Measurements from ENCODE around the gene RFX4. TPM values are rescaled to one million over a fixed set of nuclear protein-coding genes. Genes with fewer than 3 reads are reported as not detected.

The RFX4 gene
- total RNA-seq (under 1 TPM in 2 of 10 donors, not detected in 8; 0.11 TPM), polyA plus RNA-seq (under 1 TPM in 1 of 2 donors, not detected in 1; 0.01 TPM)
- long read RNA-seq, donor 1, result 0 reads
- long read RNA-seq, donor 2, result 0 reads
- long read RNA-seq, donor 3, result 0 reads

- no peaks in the 10 kb centered on the region for H3K9me3 ChIP-seq
- H3K27ac ChIP-seq, result no peak within 1 kb of the TSS
- peaks cover 24 to 100% (median 100%) of the 10 kb centered on the region in 7 donors for H3K27me3 ChIP-seq
- intact Hi-C loops (cut with DNase I), result loop anchor here in 1 of 10 donors (5.0 kb wide), 1 partner anchor 1740 kb away; no protein-coding TSS in a partner anchor
- H3K4me3 ChIP-seq, result peak within 1 kb of the TSS in 9 of 10 donors; percentile 16 to 50 (median 45)
- DNase-seq (no peak), ATAC-seq (no peak)
- no peak for TF ChIP-seq CTCF (IDR thresholded peaks at IDR 0.05)
- H3K36me3 ChIP-seq, result no peaks in the 10 kb centered on the region
- peaks cover 8 to 74% (median 50%) of the 10 kb centered on the region in 9 donors for H3K4me1 ChIP-seq
- 2% methylated on average over 26 to 29 of the region's 29 CpGs for WGBS, 2 donors
Measured at GRCh38 chr12:106582641-106583230, at the start of gene RFX4. Gene RFX4 (plus strand): TSS chr12:106583004. CDS start chr12:106583321, 317 bp downstream.

- TF ChIP-seq CTCF (IDR thresholded peaks at IDR 0.05), result no peak
- H3K9me3 ChIP-seq, result peaks cover 0 to 26% (median 4%) of the 10 kb centered on the region in 11 donors
- H3K27me3 ChIP-seq, result peaks cover 0 to 6% (median 3%) of the 10 kb centered on the region in 7 donors
- H3K4me3 ChIP-seq, result no peak overlapping the region
- H3K4me1 ChIP-seq, result no peaks in the 10 kb centered on the region
- intact Hi-C loops (cut with DNase I), result no loop called here
- DNase-seq, result no peak
- no peaks in the 10 kb centered on the region for H3K36me3 ChIP-seq
- no peak for ATAC-seq
- H3K27ac ChIP-seq, result no peak overlapping the region
Measured at GRCh38 chr12:106541201-106541600, 41.6 kb upstream of the RFX4 start.

- no peak overlapping the region for H3K27ac ChIP-seq
- no peak for TF ChIP-seq CTCF (IDR thresholded peaks at IDR 0.05)
- no peaks in the 10 kb centered on the region for H3K4me1 ChIP-seq
- peaks cover 0 to 10% (median 0%) of the 10 kb centered on the region in 7 donors for H3K27me3 ChIP-seq
- intact Hi-C loops (cut with DNase I), result no loop called here
- no peaks in the 10 kb centered on the region for H3K36me3 ChIP-seq
- 79 to 89% methylated on average over 9 of the region's 9 CpGs for WGBS, 2 donors
- no peak for DNase-seq
- H3K4me3 ChIP-seq, result no peak overlapping the region
- peaks cover 0 to 22% (median 0%) of the 10 kb centered on the region in 11 donors for H3K9me3 ChIP-seq
- ATAC-seq, result no peak
Measured at GRCh38 chr12:106551410-106551809, 31.4 kb upstream of the RFX4 start.

- no peak for ATAC-seq
- intact Hi-C loops (cut with DNase I), result no loop called here
- Histone ChIP-seq H3K27ac (no peak overlapping the region), H3K36me3 (no peaks in the 10 kb centered on the region), H3K9me3 (peaks cover 0 to 22% (median 0%) of the 10 kb centered on the region in 11 donors), H3K27me3 (peaks cover 0 to 10% (median 0%) of the 10 kb centered on the region in 7 donors), H3K4me1 (no peaks in the 10 kb centered on the region), H3K4me3 (no peak overlapping the region)
- DNase-seq, result no peak
- WGBS, 2 donors, result 88 to 91% methylated on average over 1 of the region's 1 CpG
- no peak for TF ChIP-seq CTCF (IDR thresholded peaks at IDR 0.05)
Measured at GRCh38 chr12:106552228-106552627, 30.6 kb upstream of the RFX4 start.
